Parathyroid adenoma (tissue), 2 donors: ENCODE measurements around the gene PAOX.

ENCODE experiments used
- H2AFZ ChIP-seq: fragments of 300-600 bp; sonication (generic); one replicate; pipeline ENCODE4 v1.7.0; 2017; ENCODE audit warnings: antibody characterized with exemption, mild to moderate bottlenecking
- H3K27ac ChIP-seq: fragments of 300-600 bp; sonication (generic); one replicate; pipeline ENCODE4 v1.7.0; 2017
- H3K27me3 ChIP-seq: fragments of 300-600 bp; sonication (generic); one replicate; pipeline ENCODE4 v1.7.0; 2017; ENCODE audit warnings: low read length; ENCODE audit not compliant: control insufficient read depth, insufficient read depth
- H3K36me3 ChIP-seq: fragments of 300-600 bp; sonication (generic); one replicate; pipeline ENCODE4 v1.7.0; 2017; ENCODE audit warnings: low read length; ENCODE audit not compliant: control insufficient read depth, insufficient read depth
- H3K4me1 ChIP-seq: fragments of 300-600 bp; sonication (generic); one replicate; pipeline ENCODE4 v1.7.0; 2017; ENCODE audit warnings: control low read depth
- H3K4me2 ChIP-seq: fragments of 300-600 bp; sonication (generic); one replicate; pipeline ENCODE4 v1.7.0; 2017; ENCODE audit warnings: low read length
- H3K4me3 ChIP-seq: fragments of 300-600 bp; sonication (generic); one replicate; pipeline ENCODE4 v1.7.0; 2017; ENCODE audit warnings: low read depth, low read length
- H3K79me2 ChIP-seq: fragments of 300-600 bp; sonication (generic); one replicate; pipeline ENCODE4 v1.7.0; 2017; ENCODE audit warnings: control low read depth
- H3K9ac ChIP-seq: fragments of 300-600 bp; sonication (generic); one replicate; pipeline ENCODE4 v1.7.0; 2017; ENCODE audit warnings: mild to moderate bottlenecking
- H3K9me3 ChIP-seq: fragments of 300-600 bp; sonication (generic); one replicate; pipeline ENCODE4 v1.7.0; 2017; ENCODE audit warnings: low read length; ENCODE audit not compliant: control insufficient read depth
- TF ChIP-seq, protein P1 (sequence below): fragments of 300-600 bp; sonication (generic); IDR thresholded peaks from one replicate; pipeline ENCODE4 v1.7.0; 2017; ENCODE audit warnings: antibody characterized with exemption, mild to moderate bottlenecking
- donor health status: primary hyperparathyroidism.

PAOX gene

DNA sequence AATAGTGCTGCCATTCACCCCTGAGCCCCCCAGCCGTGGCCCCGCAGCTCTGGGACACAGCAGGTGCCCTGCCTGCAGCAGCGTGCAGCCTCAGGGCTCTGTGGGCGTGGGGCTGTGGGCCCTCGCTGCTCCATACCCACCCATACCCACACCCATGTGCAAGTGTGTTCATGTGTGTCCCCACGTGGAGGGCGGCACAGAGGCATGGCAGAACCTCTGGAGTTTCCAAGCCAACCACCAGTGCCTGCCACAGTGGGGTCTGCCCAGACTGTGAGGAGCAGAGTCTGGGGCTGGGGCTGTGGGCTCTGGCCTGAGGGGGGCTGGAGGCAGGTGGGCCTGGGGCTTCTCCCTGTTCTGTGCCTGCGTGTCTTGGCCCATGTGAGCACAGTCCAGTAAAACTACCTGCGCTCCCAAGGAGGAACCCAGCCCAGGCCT, 29.5 kb upstream of the PAOX start:
- Histone ChIP-seq H2AFZ (no peak overlapping the region), H3K27me3 (no peaks in the 10 kb centered on the region), H3K9me3 (no peaks in the 10 kb centered on the region)

DNA sequence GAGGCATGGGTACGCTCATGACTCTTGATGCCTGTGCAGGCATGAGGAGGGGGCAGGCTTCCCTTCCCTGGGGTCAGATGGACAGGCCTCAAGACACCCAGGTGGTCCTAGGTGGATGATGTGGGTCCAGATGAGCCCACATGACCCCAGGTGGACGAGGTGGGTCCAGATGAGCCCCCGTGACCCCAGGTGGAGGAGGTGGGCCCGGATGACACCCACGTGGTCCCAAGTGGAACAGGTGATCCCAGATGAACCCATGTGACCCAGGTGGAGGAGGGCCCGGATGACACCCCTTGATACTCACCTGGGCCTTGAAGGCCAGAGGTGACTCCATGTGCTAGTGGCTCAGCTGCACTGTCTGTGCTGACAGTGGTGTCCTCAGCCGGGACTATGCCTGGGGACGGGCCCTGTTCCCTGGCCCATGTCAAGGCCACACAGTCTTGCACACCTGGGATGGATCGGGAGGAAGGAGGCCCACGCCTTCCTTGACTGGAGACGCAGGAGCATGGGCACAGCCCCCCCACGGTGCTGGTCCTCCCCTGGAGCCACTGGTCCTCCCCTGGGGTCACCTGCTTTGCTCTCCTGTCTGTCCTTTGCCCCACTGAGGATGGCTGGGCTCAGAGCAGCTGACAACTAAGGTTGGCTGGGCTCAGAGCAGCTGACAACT, 28.6 kb upstream of the PAOX start:
- TF ChIP-seq, protein P1, sequence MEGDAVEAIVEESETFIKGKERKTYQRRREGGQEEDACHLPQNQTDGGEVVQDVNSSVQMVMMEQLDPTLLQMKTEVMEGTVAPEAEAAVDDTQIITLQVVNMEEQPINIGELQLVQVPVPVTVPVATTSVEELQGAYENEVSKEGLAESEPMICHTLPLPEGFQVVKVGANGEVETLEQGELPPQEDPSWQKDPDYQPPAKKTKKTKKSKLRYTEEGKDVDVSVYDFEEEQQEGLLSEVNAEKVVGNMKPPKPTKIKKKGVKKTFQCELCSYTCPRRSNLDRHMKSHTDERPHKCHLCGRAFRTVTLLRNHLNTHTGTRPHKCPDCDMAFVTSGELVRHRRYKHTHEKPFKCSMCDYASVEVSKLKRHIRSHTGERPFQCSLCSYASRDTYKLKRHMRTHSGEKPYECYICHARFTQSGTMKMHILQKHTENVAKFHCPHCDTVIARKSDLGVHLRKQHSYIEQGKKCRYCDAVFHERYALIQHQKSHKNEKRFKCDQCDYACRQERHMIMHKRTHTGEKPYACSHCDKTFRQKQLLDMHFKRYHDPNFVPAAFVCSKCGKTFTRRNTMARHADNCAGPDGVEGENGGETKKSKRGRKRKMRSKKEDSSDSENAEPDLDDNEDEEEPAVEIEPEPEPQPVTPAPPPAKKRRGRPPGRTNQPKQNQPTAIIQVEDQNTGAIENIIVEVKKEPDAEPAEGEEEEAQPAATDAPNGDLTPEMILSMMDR: no peak
- Histone ChIP-seq H2AFZ (no peak overlapping the region), H3K9me3 (no peaks in the 10 kb centered on the region), H3K9ac (no peak overlapping the region), H3K4me1 (no peaks in the 10 kb centered on the region), H3K36me3 (no peaks in the 10 kb centered on the region), H3K79me2 (no peaks in the 10 kb centered on the region), H3K4me3 (no peak overlapping the region), H3K27me3 (no peaks in the 10 kb centered on the region), H3K4me2 (no peak overlapping the region), H3K27ac (no peak overlapping the region)

More for the DNA sequence above, 29.5 kb upstream of the PAOX start:
- no peaks in the 10 kb centered on the region for H3K79me2 ChIP-seq
- no peaks in the 10 kb centered on the region for H3K36me3 ChIP-seq
- TF ChIP-seq, protein P1: no peak
- no peaks in the 10 kb centered on the region for H3K4me1 ChIP-seq
- no peak overlapping the region for H3K27ac ChIP-seq
- H3K9ac ChIP-seq: no peak overlapping the region
- no peak overlapping the region for H3K4me3 ChIP-seq
- no peak overlapping the region for H3K4me2 ChIP-seq

DNA sequence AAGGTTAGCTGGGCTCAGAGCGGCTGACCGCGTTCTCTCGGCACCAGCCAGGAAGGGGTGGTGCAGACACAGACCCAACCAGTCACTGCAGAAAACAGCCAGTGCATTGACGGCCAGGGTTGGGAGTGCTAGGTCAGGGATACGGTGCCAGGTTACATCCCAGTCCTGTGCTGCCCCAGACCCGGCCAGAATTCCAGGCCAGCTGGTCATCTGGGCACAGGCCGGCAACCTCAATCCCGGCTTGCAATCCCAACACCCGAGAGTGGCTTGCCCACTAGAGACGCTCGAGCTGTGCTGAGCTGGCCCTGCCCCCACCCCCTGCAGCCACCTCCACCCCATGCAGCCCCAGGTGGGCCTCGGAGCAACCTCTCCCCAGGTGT, 28.1 kb upstream of the PAOX start:
- no peaks in the 10 kb centered on the region for H3K9me3 ChIP-seq
- H3K4me1 ChIP-seq: no peaks in the 10 kb centered on the region
- H3K79me2 ChIP-seq: no peaks in the 10 kb centered on the region
- TF ChIP-seq, protein P1: no peak
- H3K4me2 ChIP-seq: no peak overlapping the region
- no peak overlapping the region for H3K4me3 ChIP-seq
- no peak overlapping the region for H2AFZ ChIP-seq
- no peak overlapping the region for H3K27ac ChIP-seq
- no peaks in the 10 kb centered on the region for H3K36me3 ChIP-seq
- H3K27me3 ChIP-seq: no peaks in the 10 kb centered on the region
- H3K9ac ChIP-seq: no peak overlapping the region

DNA sequence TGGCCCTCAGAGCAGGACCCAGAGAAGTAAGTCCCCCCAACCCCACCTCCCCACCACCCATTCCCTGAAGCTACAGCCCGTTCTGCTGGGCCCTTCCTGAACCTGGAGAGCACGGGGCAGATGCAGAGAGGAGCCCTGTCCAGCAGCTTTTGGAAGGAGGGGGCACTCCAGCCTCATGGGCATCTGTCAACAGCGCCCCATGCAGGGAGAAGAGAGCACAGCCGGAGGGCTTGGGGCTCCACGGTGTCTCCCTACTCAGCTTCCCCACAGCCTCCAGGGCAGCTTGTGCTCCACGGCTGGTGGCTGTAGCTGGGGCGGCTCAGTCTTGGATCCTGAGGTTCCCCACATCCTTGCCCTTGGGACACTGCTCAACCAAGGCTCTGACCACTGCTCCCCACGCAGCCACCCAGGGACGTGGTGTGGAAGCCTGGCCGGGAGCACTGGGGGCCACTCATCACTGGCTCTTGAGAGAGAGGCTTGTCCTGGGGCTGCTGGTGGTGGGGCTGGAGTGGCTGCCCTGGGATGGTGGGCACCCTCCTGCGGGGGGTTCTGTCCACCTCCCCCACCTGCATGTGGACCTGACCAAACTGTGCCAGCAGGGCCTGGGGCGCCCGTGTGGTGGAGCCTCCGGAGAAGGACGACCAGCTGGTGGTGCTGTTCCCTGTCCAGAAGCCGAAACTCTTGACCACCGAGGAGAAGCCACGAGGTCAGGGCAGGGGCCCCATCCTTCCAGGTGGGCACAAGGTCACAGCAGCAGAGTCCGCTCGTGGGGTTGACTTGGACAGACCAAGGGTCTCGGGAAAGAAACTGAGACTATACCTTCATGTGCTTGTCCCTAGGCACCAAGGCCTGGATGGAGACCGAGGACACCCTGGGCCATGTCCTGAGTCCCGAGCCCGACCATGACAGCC, 27.4 kb upstream of the PAOX start:
- Histone ChIP-seq H2AFZ (no peak overlapping the region), H3K79me2 (no peaks in the 10 kb centered on the region), H3K4me2 (no peak overlapping the region), H3K9me3 (no peaks in the 10 kb centered on the region), H3K27me3 (no peaks in the 10 kb centered on the region), H3K4me1 (no peaks in the 10 kb centered on the region), H3K27ac (no peak overlapping the region), H3K9ac (no peak overlapping the region), H3K4me3 (no peak overlapping the region), H3K36me3 (no peaks in the 10 kb centered on the region)
- TF ChIP-seq, protein P1: no peak
